CD14-positive monocyte (primary cell): ENCODE results near the gene YPEL4. TPM values are rescaled to one million over a fixed set of nuclear protein-coding genes. Genes with fewer than 3 reads are reported as not detected.
A peak's percentile ranks its signal among the peaks of the same experiment; 100 is the strongest.

ENCODE experiments used
- DNase-seq, 3 donors: peaks; one replicate each; pipeline ENCODE4 v3.0.0-alpha.2; 2011 to 2022
- H2AFZ ChIP-seq: 2 replicates; pipeline ENCODE4 v1.6.0; 2012; ENCODE audit warnings: mild to moderate bottlenecking, low read depth, low read length, inconsistent platforms; ENCODE audit not compliant: insufficient read depth, poor library complexity, severe bottlenecking
- H3K27ac ChIP-seq, 2 donors: 1 replicate in 1 of 2; 2 replicates in 1 of 2; pipeline ENCODE4 v1.5.1; 2012 to 2013; ENCODE audit warnings: low read length in 2 of 2, control low read depth in 1 of 2, inconsistent platforms in 1 of 2, low read depth in 1 of 2, mild to moderate bottlenecking in 1 of 2
- H3K27me3 ChIP-seq, 2 donors: one replicate each; pipeline versions ENCODE4 v1.6.0 to v1.6.1; 2011 to 2013; ENCODE audit warnings: low read length in 2 of 2; ENCODE audit not compliant: control insufficient read depth in 2 of 2, insufficient read depth in 2 of 2
- H3K36me3 ChIP-seq, 2 donors: replicated peaks in 1 of 2; 1 replicate in 1 of 2; 2 replicates in 1 of 2; pipeline versions ENCODE4 v1.5.1 to v1.6.1; 2012 to 2013; ENCODE audit warnings: low read length in 2 of 2, control low read depth in 1 of 2, inconsistent platforms in 1 of 2, mild to moderate bottlenecking in 1 of 2; ENCODE audit not compliant: insufficient read depth in 2 of 2, control insufficient read depth in 1 of 2
- H3K4me1 ChIP-seq, 2 donors: 1 replicate in 1 of 2; 2 replicates in 1 of 2; pipeline versions ENCODE4 v1.5.1 to v1.6.1; 2012 to 2013; ENCODE audit warnings: low read length in 2 of 2, control low read depth in 1 of 2, inconsistent platforms in 1 of 2, mild to moderate bottlenecking in 1 of 2, moderate library complexity in 1 of 2; ENCODE audit not compliant: insufficient read depth in 2 of 2, control insufficient read depth in 1 of 2
- H3K4me2 ChIP-seq: replicated peaks from 2 replicates; pipeline ENCODE3; 2012; ENCODE audit warnings: low read length, moderate library complexity, mild to moderate bottlenecking; ENCODE audit not compliant: poor library complexity, severe bottlenecking; ENCODE audit errors: extremely low read depth
- H3K4me3 ChIP-seq, 3 experiments: fragments of 200-600 bp in 1 of 3; sonication (generic) in 1 of 3; replicated peaks in 1 of 3; 1 replicate in 2 of 3; 2 replicates in 1 of 3; pipeline ENCODE4 v1.5.1; 2011 to 2013; ENCODE audit warnings: low read length in 3 of 3, mild to moderate bottlenecking in 3 of 3, control low read depth in 2 of 3, low read depth in 2 of 3, inconsistent platforms in 1 of 3, moderate library complexity in 1 of 3
- H3K79me2 ChIP-seq: 2 replicates; pipeline ENCODE4 v1.6.0; 2012; ENCODE audit warnings: mild to moderate bottlenecking, control low read depth, inconsistent platforms, low read length, moderate library complexity; ENCODE audit not compliant: insufficient read depth
- H3K9ac ChIP-seq: 2 replicates; pipeline ENCODE4 v1.6.0; 2017; ENCODE audit warnings: low read length, mild to moderate bottlenecking; ENCODE audit not compliant: insufficient read depth, poor library complexity, severe bottlenecking
- H3K9me3 ChIP-seq, 2 donors: replicated peaks in 1 of 2; 1 replicate in 1 of 2; 2 replicates in 1 of 2; pipeline versions ENCODE4 v1.5.1 to v1.6.1; 2012 to 2013; ENCODE audit warnings: low read length in 2 of 2, control low read depth in 1 of 2; ENCODE audit not compliant: control insufficient read depth in 1 of 2, insufficient read depth in 1 of 2
- H4K20me1 ChIP-seq: 2 replicates; pipeline ENCODE4 v1.6.0; 2012; ENCODE audit warnings: mild to moderate bottlenecking, low read length, control low read depth, moderate library complexity; ENCODE audit not compliant: insufficient read depth
- H3K27ac Mint-ChIP-seq, 7 donors: one replicate each; pipeline ENCODE4 v1.8.0; 2020; ENCODE audit warnings: mild to moderate bottlenecking in 7 of 7, mixed read lengths in 7 of 7, moderate library complexity in 6 of 7, inconsistent platforms in 2 of 7
- H3K27me3 Mint-ChIP-seq, 3 donors: one replicate each; pipeline ENCODE4 v1.8.0; 2021 to 2022; ENCODE audit warnings: low read depth in 3 of 3, mild to moderate bottlenecking in 3 of 3, mixed read lengths in 3 of 3, moderate library complexity in 3 of 3, inconsistent platforms in 1 of 3
- H3K36me3 Mint-ChIP-seq, 2 donors: one replicate each; pipeline ENCODE4 v1.8.0; 2020; ENCODE audit warnings: mixed read lengths in 2 of 2, inconsistent platforms in 1 of 2, mild to moderate bottlenecking in 1 of 2
- H3K4me1 Mint-ChIP-seq: one replicate; pipeline ENCODE4 v1.8.0; 2020; ENCODE audit warnings: mild to moderate bottlenecking, mixed read lengths
- H3K4me3 Mint-ChIP-seq, 2 donors: one replicate each; pipeline ENCODE4 v1.8.0; 2020; ENCODE audit warnings: mild to moderate bottlenecking in 2 of 2, mixed read lengths in 2 of 2, moderate library complexity in 1 of 2
- H3K9me3 Mint-ChIP-seq, 7 donors: one replicate each; pipeline ENCODE4 v1.8.0; 2020 to 2022; ENCODE audit warnings: mixed read lengths in 7 of 7, mild to moderate bottlenecking in 6 of 7, moderate library complexity in 6 of 7, inconsistent platforms in 2 of 7
- WGBS: methylation state at CpG from one replicate; pipeline ENCODE4 v1.1.5; 2013; ENCODE audit warnings: missing lambda C conversion rate; ENCODE audit not compliant: insufficient coverage; 5-methylcytosine and 5-hydroxymethylcytosine counted together
- intact Hi-C, 2 donors: fragments of 100-400 bp; cut with micrococcal nuclease; formaldehyde crosslinking; loops; one replicate each; pipeline versions ENCODE4 v1.15.0 to v1.15.1; 2023
- polyA plus RNA-seq, 3 donors: library from polyadenylated mRNA; depleted of rRNA in 1 of 3; unstranded in 2 of 3; stranded (reverse) in 1 of 3; fragments of 300-500 nt in 2 of 3; fragments of >200 nt in 1 of 3; fragmentation: Illumina TruSeq in 2 of 3; gene quantifications; 1 replicate in 2 of 3; 2 replicates in 1 of 3; pipeline ENCODE4 v1.2.3, GENCODE V29; 2012 to 2021
- TF ChIP-seq, protein P1 (sequence below): fragments of 200-600 bp; IDR thresholded peaks from one replicate; pipeline ENCODE4 v1.8.0; 2022; ENCODE audit warnings: antibody characterized with exemption, mild to moderate bottlenecking

Gene YPEL4
- polyA plus RNA-seq, 3 donors: 0.36 to 0.56 TPM; not detected in 1

- no peak overlapping the region for H3K4me3 ChIP-seq
- Mint-ChIP-seq H3K9me3 (no peaks in the 10 kb centered on the region), H3K4me1 (peaks cover 8% of the 10 kb centered on the region), H3K36me3 (peaks cover 61 to 76% of the 10 kb centered on the region in 2 donors), H3K27me3 (peaks cover 0 to 2% (median 0%) of the 10 kb centered on the region in 3 donors), H3K4me3 (no peak overlapping the region), H3K27ac (no peak overlapping the region)
- H4K20me1 ChIP-seq: peaks cover 89% of the 10 kb centered on the region
- no peak overlapping the region for H2AFZ ChIP-seq
- peaks cover 84% of the 10 kb centered on the region for H3K79me2 ChIP-seq
- intact Hi-C loops: no loop called here
- DNase-seq: no peak
- H3K4me2 ChIP-seq: no peak overlapping the region
- H3K9me3 ChIP-seq: no peaks in the 10 kb centered on the region
- no peak overlapping the region for H3K27ac ChIP-seq
- no peak overlapping the region for H3K9ac ChIP-seq
- TF ChIP-seq, protein P1, sequence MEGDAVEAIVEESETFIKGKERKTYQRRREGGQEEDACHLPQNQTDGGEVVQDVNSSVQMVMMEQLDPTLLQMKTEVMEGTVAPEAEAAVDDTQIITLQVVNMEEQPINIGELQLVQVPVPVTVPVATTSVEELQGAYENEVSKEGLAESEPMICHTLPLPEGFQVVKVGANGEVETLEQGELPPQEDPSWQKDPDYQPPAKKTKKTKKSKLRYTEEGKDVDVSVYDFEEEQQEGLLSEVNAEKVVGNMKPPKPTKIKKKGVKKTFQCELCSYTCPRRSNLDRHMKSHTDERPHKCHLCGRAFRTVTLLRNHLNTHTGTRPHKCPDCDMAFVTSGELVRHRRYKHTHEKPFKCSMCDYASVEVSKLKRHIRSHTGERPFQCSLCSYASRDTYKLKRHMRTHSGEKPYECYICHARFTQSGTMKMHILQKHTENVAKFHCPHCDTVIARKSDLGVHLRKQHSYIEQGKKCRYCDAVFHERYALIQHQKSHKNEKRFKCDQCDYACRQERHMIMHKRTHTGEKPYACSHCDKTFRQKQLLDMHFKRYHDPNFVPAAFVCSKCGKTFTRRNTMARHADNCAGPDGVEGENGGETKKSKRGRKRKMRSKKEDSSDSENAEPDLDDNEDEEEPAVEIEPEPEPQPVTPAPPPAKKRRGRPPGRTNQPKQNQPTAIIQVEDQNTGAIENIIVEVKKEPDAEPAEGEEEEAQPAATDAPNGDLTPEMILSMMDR: no peak
- no peaks in the 10 kb centered on the region for H3K27me3 ChIP-seq
- 100% methylated on average over 2 of the region's 4 CpGs for WGBS
- peaks cover 64 to 95% of the 10 kb centered on the region in 2 donors for H3K36me3 ChIP-seq
- no peaks in the 10 kb centered on the region for H3K4me1 ChIP-seq
These were observed 29.7 kb upstream of the YPEL4 start for GRCh38 chr11:57679396-57679795.

- Histone ChIP-seq H3K4me2 (no peak overlapping the region), H3K27ac (peak overlapping the region in 1 of 2 donors; percentile 18), H3K9ac (no peak overlapping the region), H2AFZ (no peak overlapping the region), H3K4me1 (no peaks in the 10 kb centered on the region), H3K27me3 (no peaks in the 10 kb centered on the region), H3K36me3 (peaks cover 58 to 89% of the 10 kb centered on the region in 2 donors), H3K9me3 (no peaks in the 10 kb centered on the region), H4K20me1 (peaks cover 99% of the 10 kb centered on the region), H3K79me2 (peaks cover 98% of the 10 kb centered on the region), H3K4me3 (no peak overlapping the region)
- H3K4me3 Mint-ChIP-seq: no peak overlapping the region
- intact Hi-C loops: no loop called here
- no peaks in the 10 kb centered on the region for H3K9me3 Mint-ChIP-seq
- 88% methylated on average over 1 of the region's 3 CpGs for WGBS
- H3K27ac Mint-ChIP-seq: no peak overlapping the region
- H3K4me1 Mint-ChIP-seq: peaks cover 10% of the 10 kb centered on the region
- peaks cover 61 to 70% of the 10 kb centered on the region in 2 donors for H3K36me3 Mint-ChIP-seq
- peaks cover 0 to 1% (median 0%) of the 10 kb centered on the region in 3 donors for H3K27me3 Mint-ChIP-seq
- DNase-seq: no peak
- TF ChIP-seq, protein P1: no peak
These were observed 25.6 kb upstream of the YPEL4 start for GRCh38 chr11:57675176-57675941.
